Osteoblast (primary cell): ENCODE data around the gene TCF7L1. TPM values are rescaled to one million over a fixed set of nuclear protein-coding genes. Genes with fewer than 3 reads are reported as not detected.

Source experiments
- DNase-seq: peaks from one replicate; pipeline ENCODE4 v3.0.0; 2011; ENCODE audit warnings: low spot score, mixed read lengths; ENCODE audit not compliant: insufficient read length; ENCODE audit errors: missing footprints
- H2AFZ ChIP-seq: 2 replicates; pipeline ENCODE4 v1.6.0; 2011; ENCODE audit warnings: mild to moderate bottlenecking, low read length
- H3K27ac ChIP-seq: 2 replicates; pipeline ENCODE4 v1.5.1; 2011; ENCODE audit warnings: mild to moderate bottlenecking, low read depth, low read length, moderate library complexity
- H3K27me3 ChIP-seq: 2 replicates; pipeline ENCODE4 v1.6.0; 2012; ENCODE audit warnings: mild to moderate bottlenecking, control low read depth, inconsistent platforms, low read length, moderate library complexity; ENCODE audit not compliant: insufficient read depth
- H3K36me3 ChIP-seq: 2 replicates; pipeline ENCODE4 v1.5.1; 2011; ENCODE audit warnings: mild to moderate bottlenecking, low read length, control low read depth, moderate library complexity; ENCODE audit not compliant: insufficient read depth
- H3K4me1 ChIP-seq: 2 replicates; pipeline ENCODE4 v1.5.1; 2011; ENCODE audit warnings: mild to moderate bottlenecking, low read length, control low read depth, moderate library complexity; ENCODE audit not compliant: insufficient read depth
- H3K4me2 ChIP-seq: 2 replicates; pipeline ENCODE4 v1.6.0; 2011; ENCODE audit warnings: mild to moderate bottlenecking, low read length; ENCODE audit not compliant: insufficient read depth
- H3K4me3 ChIP-seq: fragments of 200-600 bp; sonication (generic); 3 replicates; pipeline ENCODE4 v1.5.1; 2012; ENCODE audit warnings: mild to moderate bottlenecking, low read length, inconsistent platforms; ENCODE audit not compliant: insufficient read depth
- H3K79me2 ChIP-seq: 2 replicates; pipeline ENCODE4 v1.6.0; 2012; ENCODE audit warnings: mild to moderate bottlenecking, low read length, control low read depth, inconsistent platforms; ENCODE audit not compliant: insufficient read depth
- H3K9me3 ChIP-seq: 2 replicates; pipeline ENCODE4 v1.5.1; 2011; ENCODE audit warnings: low read depth, low read length, control low read depth
- H4K20me1 ChIP-seq: 2 replicates; pipeline ENCODE4 v1.6.0; 2012; ENCODE audit warnings: mild to moderate bottlenecking, low read length, control low read depth; ENCODE audit not compliant: insufficient read depth
- CTCF ChIP-seq: IDR thresholded peaks from 2 replicates; pipeline ENCODE4 v1.5.1; 2011; ENCODE audit warnings: mild to moderate bottlenecking, low read depth, low read length, moderate library complexity; ENCODE audit errors: extremely low read depth
- total RNA-seq: library from RNA; depleted of rRNA; stranded (reverse); fragments of >200 nt; gene quantifications from 2 replicates; pipeline ENCODE4 v1.2.3, GENCODE V29; 2012

The TCF7L1 gene
- total RNA-seq, 1 donor, result 2.5 TPM

GRCh38 chr2:85272357-85272756 is 139.2 kb downstream of the TCF7L1 start:
- no peak overlapping the region for H3K4me2 ChIP-seq
- no peak for TF ChIP-seq CTCF
- no peak overlapping the region for H3K27ac ChIP-seq
- DNase-seq, result no peak
- peaks cover 14% of the 10 kb centered on the region for H3K4me1 ChIP-seq
- H3K36me3 ChIP-seq, result no peaks in the 10 kb centered on the region
- H4K20me1 ChIP-seq, result no peaks in the 10 kb centered on the region
- no peak overlapping the region for H3K4me3 ChIP-seq
- H3K27me3 ChIP-seq, result no peaks in the 10 kb centered on the region
- H3K9me3 ChIP-seq, result no peaks in the 10 kb centered on the region
- H2AFZ ChIP-seq, result no peak overlapping the region
- H3K79me2 ChIP-seq, result peaks cover 2% of the 10 kb centered on the region

GRCh38 chr2:85273738-85274731 is 140.8 kb downstream of the TCF7L1 start:
- H3K79me2 ChIP-seq, result peaks cover 2% of the 10 kb centered on the region
- TF ChIP-seq CTCF, result no peak
- no peak overlapping the region for H3K27ac ChIP-seq
- H3K4me1 ChIP-seq, result peaks cover 30% of the 10 kb centered on the region
- H3K36me3 ChIP-seq, result no peaks in the 10 kb centered on the region
- H2AFZ ChIP-seq, result no peak overlapping the region
- H4K20me1 ChIP-seq, result no peaks in the 10 kb centered on the region
- no peak overlapping the region for H3K4me2 ChIP-seq
- H3K27me3 ChIP-seq, result no peaks in the 10 kb centered on the region
- H3K9me3 ChIP-seq, result no peaks in the 10 kb centered on the region
- H3K4me3 ChIP-seq, result no peak overlapping the region
- peak; percentile 42 for DNase-seq

GRCh38 chr2:85275984-85276540 is 142.9 kb downstream of the TCF7L1 start:
- peak overlapping the region; percentile 52 for H3K4me3 ChIP-seq
- peak; percentile 1 for DNase-seq

More at GRCh38 chr2:85275984-85276540, 142.9 kb downstream of the TCF7L1 start:
- peak overlapping the region; percentile 67 for H3K4me2 ChIP-seq
- H3K9me3 ChIP-seq, result no peaks in the 10 kb centered on the region
- no peak for TF ChIP-seq CTCF
- H3K27me3 ChIP-seq, result no peaks in the 10 kb centered on the region
- H4K20me1 ChIP-seq, result no peaks in the 10 kb centered on the region
- H3K27ac ChIP-seq, result peak overlapping the region; percentile 15
- H3K79me2 ChIP-seq, result peaks cover 7% of the 10 kb centered on the region
- H3K4me1 ChIP-seq, result peaks cover 32% of the 10 kb centered on the region
- H3K36me3 ChIP-seq, result no peaks in the 10 kb centered on the region
- H2AFZ ChIP-seq, result no peak overlapping the region
